ENCODE measurements around the gene MAST4.

DNA sequence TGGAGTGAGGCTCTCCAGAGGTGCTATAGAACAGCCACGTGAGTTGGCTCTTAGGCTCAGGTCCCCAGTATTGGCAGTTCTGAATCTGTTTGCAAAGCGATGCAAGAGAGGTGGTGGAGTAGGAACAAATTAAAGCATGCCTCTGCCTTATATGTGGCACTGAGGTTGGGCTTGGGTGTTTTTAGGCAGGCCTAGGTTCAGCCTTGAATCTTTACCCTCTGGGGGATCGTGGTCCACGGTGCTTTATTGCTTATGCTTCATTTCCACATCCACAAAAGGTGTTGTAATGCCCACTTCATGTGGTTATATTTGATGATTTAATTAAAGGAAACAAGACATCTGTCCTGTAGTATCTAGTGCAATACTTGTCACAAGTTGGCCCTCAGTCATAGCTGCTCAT, 544.2 kb downstream of the MAST4 start:
- TF ChIP-seq, protein P1, sequence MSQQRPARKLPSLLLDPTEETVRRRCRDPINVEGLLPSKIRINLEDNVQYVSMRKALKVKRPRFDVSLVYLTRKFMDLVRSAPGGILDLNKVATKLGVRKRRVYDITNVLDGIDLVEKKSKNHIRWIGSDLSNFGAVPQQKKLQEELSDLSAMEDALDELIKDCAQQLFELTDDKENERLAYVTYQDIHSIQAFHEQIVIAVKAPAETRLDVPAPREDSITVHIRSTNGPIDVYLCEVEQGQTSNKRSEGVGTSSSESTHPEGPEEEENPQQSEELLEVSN (IDR thresholded peaks at IDR 0.05; ENCODE audit: borderline replicate concordance, low read depth), result no peak
- TF ChIP-seq KDM1A (IDR thresholded peaks at IDR 0.05; ENCODE audit: low read depth) (no peak), NPAS2 (CRISPR knock-in tag; IDR thresholded peaks at IDR 0.05; ENCODE audit: borderline replicate concordance) (no peak), TP53 (CRISPR knock-in tag; IDR thresholded peaks at IDR 0.05) (no peak), RFX5 (IDR thresholded peaks at IDR 0.05) (no peak), HOXA7 (CRISPR knock-in tag; IDR thresholded peaks at IDR 0.05) (no peak), SMC3 (IDR thresholded peaks at IDR 0.05) (no peak)
- TF ChIP-seq, protein P2, sequence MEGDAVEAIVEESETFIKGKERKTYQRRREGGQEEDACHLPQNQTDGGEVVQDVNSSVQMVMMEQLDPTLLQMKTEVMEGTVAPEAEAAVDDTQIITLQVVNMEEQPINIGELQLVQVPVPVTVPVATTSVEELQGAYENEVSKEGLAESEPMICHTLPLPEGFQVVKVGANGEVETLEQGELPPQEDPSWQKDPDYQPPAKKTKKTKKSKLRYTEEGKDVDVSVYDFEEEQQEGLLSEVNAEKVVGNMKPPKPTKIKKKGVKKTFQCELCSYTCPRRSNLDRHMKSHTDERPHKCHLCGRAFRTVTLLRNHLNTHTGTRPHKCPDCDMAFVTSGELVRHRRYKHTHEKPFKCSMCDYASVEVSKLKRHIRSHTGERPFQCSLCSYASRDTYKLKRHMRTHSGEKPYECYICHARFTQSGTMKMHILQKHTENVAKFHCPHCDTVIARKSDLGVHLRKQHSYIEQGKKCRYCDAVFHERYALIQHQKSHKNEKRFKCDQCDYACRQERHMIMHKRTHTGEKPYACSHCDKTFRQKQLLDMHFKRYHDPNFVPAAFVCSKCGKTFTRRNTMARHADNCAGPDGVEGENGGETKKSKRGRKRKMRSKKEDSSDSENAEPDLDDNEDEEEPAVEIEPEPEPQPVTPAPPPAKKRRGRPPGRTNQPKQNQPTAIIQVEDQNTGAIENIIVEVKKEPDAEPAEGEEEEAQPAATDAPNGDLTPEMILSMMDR (IDR thresholded peaks at IDR 0.05), result no peak
- TF ChIP-seq, protein P3, sequence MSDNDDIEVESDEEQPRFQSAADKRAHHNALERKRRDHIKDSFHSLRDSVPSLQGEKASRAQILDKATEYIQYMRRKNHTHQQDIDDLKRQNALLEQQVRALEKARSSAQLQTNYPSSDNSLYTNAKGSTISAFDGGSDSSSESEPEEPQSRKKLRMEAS (IDR thresholded peaks at IDR 0.05), result no peak
- TF ChIP-seq, protein P4, sequence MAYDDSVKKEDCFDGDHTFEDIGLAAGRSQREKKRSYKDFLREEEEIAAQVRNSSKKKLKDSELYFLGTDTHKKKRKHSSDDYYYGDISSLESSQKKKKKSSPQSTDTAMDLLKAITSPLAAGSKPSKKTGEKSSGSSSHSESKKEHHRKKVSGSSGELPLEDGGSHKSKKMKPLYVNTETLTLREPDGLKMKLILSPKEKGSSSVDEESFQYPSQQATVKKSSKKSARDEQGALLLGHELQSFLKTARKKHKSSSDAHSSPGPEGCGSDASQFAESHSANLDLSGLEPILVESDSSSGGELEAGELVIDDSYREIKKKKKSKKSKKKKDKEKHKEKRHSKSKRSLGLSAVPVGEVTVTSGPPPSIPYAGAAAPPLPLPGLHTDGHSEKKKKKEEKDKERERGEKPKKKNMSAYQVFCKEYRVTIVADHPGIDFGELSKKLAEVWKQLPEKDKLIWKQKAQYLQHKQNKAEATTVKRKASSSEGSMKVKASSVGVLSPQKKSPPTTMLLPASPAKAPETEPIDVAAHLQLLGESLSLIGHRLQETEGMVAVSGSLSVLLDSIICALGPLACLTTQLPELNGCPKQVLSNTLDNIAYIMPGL (CRISPR knock-in tag; IDR thresholded peaks at IDR 0.05; ENCODE audit: borderline replicate concordance), result no peak

Measured in A549 (cell line).